Esophagus squamous epithelium (tissue), 4 donors: ENCODE results near the gene TSEN34.

Experiments
- POLR2A ChIP-seq, 4 donors: fragments of 450-650 bp; IDR thresholded peaks; one replicate each; pipeline ENCODE4 v1.6.1; 2017; ENCODE audit warnings: antibody characterized with exemption in 4 of 4, mild to moderate bottlenecking in 4 of 4, moderate library complexity in 3 of 4
- TF ChIP-seq, protein P1 (sequence below), 6 experiments: fragments of 450-650 bp in 4 of 6; fragments of 200-600 bp in 2 of 6; sonication (generic) in 2 of 6; IDR thresholded peaks; one replicate each; pipeline ENCODE4 v1.5.1; 2016 to 2019; ENCODE audit warnings: antibody characterized with exemption in 6 of 6, mild to moderate bottlenecking in 4 of 6, moderate library complexity in 4 of 6

DNA sequence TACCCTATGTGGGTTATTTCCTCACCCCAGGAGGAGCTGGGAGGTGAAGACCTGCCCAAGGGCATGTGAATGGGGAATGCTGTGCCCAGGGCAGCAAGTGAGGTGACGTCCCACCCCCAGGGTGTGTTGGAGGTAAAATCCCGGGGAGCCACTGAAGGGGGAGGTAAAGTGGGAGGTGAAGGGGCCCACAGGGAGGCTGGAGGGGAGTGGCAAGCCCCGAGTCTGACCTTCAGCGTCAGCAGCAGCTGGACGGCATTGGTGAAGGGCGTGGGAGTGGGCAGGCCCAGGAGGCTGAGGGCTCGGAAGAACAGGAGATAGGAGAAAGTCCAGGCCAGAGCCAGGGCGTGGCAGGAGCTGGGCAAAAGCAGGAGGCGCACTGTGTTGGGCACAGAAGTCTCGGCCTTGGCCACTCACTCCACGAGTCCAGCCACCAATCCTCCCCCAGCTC, 4.2 kb upstream of the TSEN34 start:
- TF ChIP-seq, protein P1, sequence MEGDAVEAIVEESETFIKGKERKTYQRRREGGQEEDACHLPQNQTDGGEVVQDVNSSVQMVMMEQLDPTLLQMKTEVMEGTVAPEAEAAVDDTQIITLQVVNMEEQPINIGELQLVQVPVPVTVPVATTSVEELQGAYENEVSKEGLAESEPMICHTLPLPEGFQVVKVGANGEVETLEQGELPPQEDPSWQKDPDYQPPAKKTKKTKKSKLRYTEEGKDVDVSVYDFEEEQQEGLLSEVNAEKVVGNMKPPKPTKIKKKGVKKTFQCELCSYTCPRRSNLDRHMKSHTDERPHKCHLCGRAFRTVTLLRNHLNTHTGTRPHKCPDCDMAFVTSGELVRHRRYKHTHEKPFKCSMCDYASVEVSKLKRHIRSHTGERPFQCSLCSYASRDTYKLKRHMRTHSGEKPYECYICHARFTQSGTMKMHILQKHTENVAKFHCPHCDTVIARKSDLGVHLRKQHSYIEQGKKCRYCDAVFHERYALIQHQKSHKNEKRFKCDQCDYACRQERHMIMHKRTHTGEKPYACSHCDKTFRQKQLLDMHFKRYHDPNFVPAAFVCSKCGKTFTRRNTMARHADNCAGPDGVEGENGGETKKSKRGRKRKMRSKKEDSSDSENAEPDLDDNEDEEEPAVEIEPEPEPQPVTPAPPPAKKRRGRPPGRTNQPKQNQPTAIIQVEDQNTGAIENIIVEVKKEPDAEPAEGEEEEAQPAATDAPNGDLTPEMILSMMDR (IDR thresholded peaks at IDR 0.05): no peak
- no peak for TF ChIP-seq POLR2A (IDR thresholded peaks at IDR 0.05)
